Heart left ventricle (tissue), 16 donors: Measurements from ENCODE around the gene FCRL1. TPM values are rescaled to one million over a fixed set of nuclear protein-coding genes. Genes with fewer than 3 reads are reported as not detected.
A peak's percentile ranks its signal among the peaks of the same experiment; 100 is the strongest.

Source experiments
- ATAC-seq, 4 donors: fragments of 200-7000 bp; cut with Tn5 transposase; one replicate each; pipeline ENCODE4 v1.9.1; 2020 to 2022; ENCODE audit warnings: moderate library complexity in 4 of 4, mild to moderate bottlenecking in 3 of 4, moderate number of reproducible peaks in 1 of 4
- DNase-seq, 5 donors: peaks; one replicate each; pipeline ENCODE4 v3.0.0-alpha.2; 2020
- H3K27ac ChIP-seq, 12 donors: fragments of 200-600 bp; sonication (generic) in 4 of 12; one replicate each; pipeline versions ENCODE4 v1.5.0 to v1.8.0; 2016 to 2022; ENCODE audit warnings: mild to moderate bottlenecking in 2 of 12
- H3K27me3 ChIP-seq, 9 donors: fragments of 200-600 bp; sonication (generic) in 2 of 9; one replicate each; pipeline versions ENCODE4 v1.5.1 to v1.8.0; 2016 to 2022; ENCODE audit warnings: mild to moderate bottlenecking in 3 of 9
- H3K36me3 ChIP-seq, 9 donors: fragments of 200-600 bp; sonication (generic) in 2 of 9; one replicate each; pipeline versions ENCODE4 v1.5.0 to v1.8.0; 2018 to 2022; ENCODE audit warnings: mild to moderate bottlenecking in 2 of 9
- H3K4me1 ChIP-seq, 12 donors: fragments of 200-600 bp; sonication (generic) in 4 of 12; one replicate each; pipeline versions ENCODE4 v1.5.0 to v1.8.0; 2016 to 2022; ENCODE audit warnings: mild to moderate bottlenecking in 3 of 12
- H3K4me3 ChIP-seq, 12 donors: fragments of 200-600 bp; sonication (generic) in 4 of 12; one replicate each; pipeline versions ENCODE4 v1.5.0 to v1.8.0; 2017 to 2022; ENCODE audit warnings: mild to moderate bottlenecking in 9 of 12, moderate library complexity in 4 of 12
- H3K9me3 ChIP-seq, 12 donors: fragments of 200-600 bp; sonication (generic) in 4 of 12; one replicate each; pipeline versions ENCODE4 v1.5.0 to v1.8.0; 2016 to 2022; ENCODE audit warnings: mild to moderate bottlenecking in 1 of 12
- POLR2A ChIP-seq, 2 donors: fragments of 450-650 bp; IDR thresholded peaks; one replicate each; pipeline ENCODE4 v1.6.1; 2017; ENCODE audit warnings: antibody characterized with exemption in 2 of 2, mild to moderate bottlenecking in 2 of 2, moderate library complexity in 2 of 2
- WGBS, 4 donors: extraction: QIAGEN DNeasy Blood & Tissue Kit in 2 of 4; methylation state at CpG; one replicate each; pipeline versions ENCODE4 v1.1.5 to v1.1.7; 2013 to 2018; 5-methylcytosine and 5-hydroxymethylcytosine counted together
- intact Hi-C, 10 donors: fragments of 100-400 bp; cut with DNase I; formaldehyde crosslinking; loops; one replicate each; pipeline versions ENCODE4 v1.11.1 to v1.14.2; 2022
- polyA plus RNA-seq, 2 donors: library from polyadenylated mRNA; stranded (reverse); fragments of 200-250 nt; gene quantifications; one replicate each; pipeline ENCODE4 v1.2.3, GENCODE V29; 2013
- total RNA-seq, 9 donors: library from RNA; depleted of rRNA in 2 of 9; stranded (reverse); fragments of >200 nt in 2 of 9; fragmentation: NEBNext Ultra II Directional in 3 of 9; extraction: Animal tissue kit (Norgen Biotek cat#: 25700) in 3 of 9; gene quantifications; one replicate each; pipeline versions ENCODE4 v1.1.0 to v1.2.4, GENCODE V29; 2016 to 2023
- TF ChIP-seq, protein P1 (sequence below), 12 donors: fragments of 200-600 bp; sonication (generic) in 4 of 12; IDR thresholded peaks; one replicate each; pipeline versions ENCODE4 v1.5.0 to v1.8.0; 2018 to 2022; ENCODE audit warnings: antibody characterized with exemption in 12 of 12, mild to moderate bottlenecking in 5 of 12
- donor health status: ischemic (EF 13 %, LVEDD 7.1; RV severe dilation, severe dysfunction).
- donor health status: healthy with polysubstance abuse.
- donor health status: DM: no; HTN: yes; CAD: no.
- donor health status: DM: no; HTN: no; CAD: no.
- donor health status: ischemic (EF 25% LVEDD 6.9; RV normal size, moderate dysfunction).
- donor health status: ischemic (EF 25% LVEDD 5.7; RV mildly dilated, moderate dysfunction).
- donor health status: healthy.
- donor health status: DM: yes; HTN: yes; CAD: no.
- donor health status: ischemic (EF 35%, LVEDD 5.7; RV mildly dilated, moderate dysfunction).
- donor health status: nonischemic (EF 11% LVEDD 7.7; RV severe dilation, severe dysfunction).
- donor health status: DM: yes; HTN: yes; CAD: no.
- donor health status: PGD.
- donor health status: ischemic (EF 29% LVEDD 5.4; RV normal size, mild dysfunction).
- donor health status: nonischemic (EF 23%, LVEDD 6.1; RV moderate dilation, normal function).

FCRL1 gene
- total and polyA plus RNA-seq, 11 donors, result 0.04 to 0.35 TPM; not detected in 9

DNA sequence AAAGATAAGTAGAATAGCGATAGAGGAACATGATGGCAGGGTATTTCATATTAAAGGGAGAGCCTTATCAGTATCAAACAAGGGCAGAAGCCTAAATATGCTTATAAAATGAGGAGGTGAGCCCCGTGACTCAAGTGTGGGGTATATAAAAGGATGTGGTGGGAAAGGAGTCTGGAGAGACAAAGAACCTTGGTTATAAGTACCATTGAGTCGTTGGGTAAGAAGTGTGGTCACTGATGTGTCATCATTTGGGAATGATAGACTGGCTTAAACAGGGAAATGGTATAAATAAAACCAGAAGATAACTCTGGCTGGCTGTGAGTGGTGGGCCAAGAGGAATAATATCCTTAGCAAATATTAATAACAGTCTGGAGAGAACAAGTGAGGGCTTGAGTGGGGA lies 32.6 kb upstream of the FCRL1 start:
- DNase-seq (no peak), ATAC-seq (no peak)
- Histone ChIP-seq H3K36me3 (no peaks in the 10 kb centered on the region), H3K4me3 (no peak overlapping the region), H3K9me3 (no peaks in the 10 kb centered on the region), H3K27ac (no peak overlapping the region), H3K4me1 (peaks cover 0 to 11% (median 0%) of the 10 kb centered on the region in 12 donors), H3K27me3 (no peaks in the 10 kb centered on the region)
- intact Hi-C loops, result no loop called here
- 61 to 68% (median 63%) methylated on average over 3 of the region's 3 CpGs for WGBS, 4 donors
- TF ChIP-seq POLR2A (IDR thresholded peaks at IDR 0.05), result no peak

DNA sequence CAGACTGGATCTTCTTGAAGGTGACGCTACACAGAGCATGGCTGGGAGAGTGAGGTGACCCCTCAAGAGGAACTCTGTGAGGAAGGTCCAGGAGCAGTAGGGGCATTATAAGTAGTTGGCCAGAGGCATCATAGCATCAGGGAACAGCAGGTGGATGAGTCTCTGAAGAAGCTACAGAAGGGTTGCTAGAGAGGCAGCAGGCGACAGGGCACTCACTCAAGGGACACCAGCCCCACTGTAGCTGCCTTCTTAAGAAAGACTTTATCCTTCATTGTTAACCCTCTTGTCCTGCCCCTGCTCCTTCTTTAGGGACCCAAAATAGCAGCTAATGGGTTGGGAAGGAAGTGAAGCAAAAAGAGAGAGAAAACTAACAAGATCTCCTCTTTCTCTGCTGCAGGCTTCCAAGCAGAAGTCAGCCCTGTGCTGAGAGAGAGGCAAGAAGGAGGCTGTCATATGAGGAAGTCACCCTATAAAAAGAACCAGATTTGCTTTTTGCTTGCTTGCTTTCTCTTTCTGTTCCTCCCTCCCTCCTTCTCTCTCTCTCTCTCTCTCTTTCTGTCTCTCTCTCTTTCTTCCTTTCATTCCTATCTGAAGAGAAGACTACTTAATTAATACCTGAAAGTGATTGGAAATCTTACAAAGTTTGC lies 29.4 kb upstream of the FCRL1 start:
- Histone ChIP-seq H3K4me3 (no peak overlapping the region), H3K9me3 (no peaks in the 10 kb centered on the region), H3K36me3 (no peaks in the 10 kb centered on the region), H3K4me1 (peaks cover 0 to 22% (median 0%) of the 10 kb centered on the region in 12 donors), H3K27me3 (peaks cover 0 to 6% (median 0%) of the 10 kb centered on the region in 9 donors), H3K27ac (peak overlapping the region in 1 of 12 donors; percentile 76)
- TF ChIP-seq, protein P1, sequence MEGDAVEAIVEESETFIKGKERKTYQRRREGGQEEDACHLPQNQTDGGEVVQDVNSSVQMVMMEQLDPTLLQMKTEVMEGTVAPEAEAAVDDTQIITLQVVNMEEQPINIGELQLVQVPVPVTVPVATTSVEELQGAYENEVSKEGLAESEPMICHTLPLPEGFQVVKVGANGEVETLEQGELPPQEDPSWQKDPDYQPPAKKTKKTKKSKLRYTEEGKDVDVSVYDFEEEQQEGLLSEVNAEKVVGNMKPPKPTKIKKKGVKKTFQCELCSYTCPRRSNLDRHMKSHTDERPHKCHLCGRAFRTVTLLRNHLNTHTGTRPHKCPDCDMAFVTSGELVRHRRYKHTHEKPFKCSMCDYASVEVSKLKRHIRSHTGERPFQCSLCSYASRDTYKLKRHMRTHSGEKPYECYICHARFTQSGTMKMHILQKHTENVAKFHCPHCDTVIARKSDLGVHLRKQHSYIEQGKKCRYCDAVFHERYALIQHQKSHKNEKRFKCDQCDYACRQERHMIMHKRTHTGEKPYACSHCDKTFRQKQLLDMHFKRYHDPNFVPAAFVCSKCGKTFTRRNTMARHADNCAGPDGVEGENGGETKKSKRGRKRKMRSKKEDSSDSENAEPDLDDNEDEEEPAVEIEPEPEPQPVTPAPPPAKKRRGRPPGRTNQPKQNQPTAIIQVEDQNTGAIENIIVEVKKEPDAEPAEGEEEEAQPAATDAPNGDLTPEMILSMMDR (IDR thresholded peaks at IDR 0.05), result no peak
- no peak for TF ChIP-seq POLR2A (IDR thresholded peaks at IDR 0.05)
- peak in 1 of 4 donors; percentile 44 for ATAC-seq
- 87 to 92% (median 88%) methylated on average over 2 of the region's 2 CpGs for WGBS, 4 donors
- intact Hi-C loops, result no loop called here
- DNase-seq, result no peak

DNA sequence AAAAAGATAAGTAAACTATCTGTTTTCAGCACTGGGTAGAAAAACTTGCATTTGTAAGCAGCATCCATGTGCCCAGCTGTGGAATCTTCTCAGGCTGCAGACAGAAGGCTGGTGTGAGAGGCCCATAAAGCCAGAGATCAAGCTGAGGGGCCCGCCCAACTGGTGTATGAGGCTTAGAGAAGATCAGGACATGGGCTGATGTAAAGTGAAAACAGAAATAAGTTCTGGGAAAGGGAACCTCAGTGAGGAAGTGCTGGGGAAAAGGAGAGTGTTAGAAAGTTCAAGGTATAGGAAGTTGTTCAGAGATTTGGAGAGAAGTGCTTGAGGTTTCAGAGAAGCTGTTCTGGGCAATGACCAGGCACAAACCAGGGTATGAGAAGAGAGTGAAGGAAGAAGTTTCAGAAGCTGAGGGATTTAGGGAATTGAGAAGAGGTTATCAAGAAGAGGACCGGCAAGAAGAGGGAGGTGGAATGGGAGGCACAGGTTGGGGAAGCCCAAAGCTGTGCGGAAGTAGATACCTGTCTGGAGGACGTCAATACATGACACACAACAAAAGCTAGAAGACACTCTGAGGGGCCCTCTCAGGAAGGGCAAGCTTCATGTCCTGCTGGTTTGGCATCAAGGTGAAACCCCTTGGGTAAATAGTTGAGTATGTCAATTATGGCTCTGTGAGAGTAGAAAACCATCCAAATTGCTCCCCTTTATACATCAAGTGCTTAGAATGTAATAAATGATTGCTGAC lies 24.3 kb upstream of the FCRL1 start:
- Histone ChIP-seq H3K4me1 (peaks cover 0 to 34% (median 0%) of the 10 kb centered on the region in 12 donors), H3K36me3 (no peaks in the 10 kb centered on the region), H3K27me3 (peaks cover 0 to 7% (median 0%) of the 10 kb centered on the region in 9 donors), H3K27ac (peak overlapping the region in 1 of 12 donors; percentile 68), H3K4me3 (no peak overlapping the region), H3K9me3 (no peaks in the 10 kb centered on the region)
- intact Hi-C loops, result no loop called here
- ATAC-seq (peak in 2 of 4 donors; percentile 37 to 51), DNase-seq (peak in 1 of 5 donors; percentile 44)
- WGBS, 4 donors, result 68 to 79% (median 76%) methylated on average over 4 of the region's 4 CpGs
- TF ChIP-seq, protein P1 (IDR thresholded peaks at IDR 0.05), result no peak
- no peak for TF ChIP-seq POLR2A (IDR thresholded peaks at IDR 0.05)

DNA sequence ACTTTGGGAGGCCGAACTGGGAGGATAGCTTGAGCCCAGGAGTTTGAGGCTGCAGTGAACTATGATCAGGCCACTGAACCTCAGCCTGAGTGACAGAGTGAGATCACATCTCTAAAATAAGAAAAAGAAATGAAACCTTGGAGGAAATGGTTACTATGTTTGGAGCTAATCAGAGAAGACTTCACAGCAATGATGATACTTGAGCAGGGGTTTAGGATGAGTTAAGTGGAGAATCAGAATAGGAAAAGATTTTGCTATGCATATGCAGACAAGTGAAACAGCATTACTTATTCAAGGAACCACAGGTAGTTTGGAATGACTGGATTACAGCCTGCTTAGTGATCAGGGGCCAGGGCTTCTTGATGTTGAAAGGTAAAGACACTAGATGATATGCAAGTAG lies 23.0 kb upstream of the FCRL1 start:
- TF ChIP-seq POLR2A (IDR thresholded peaks at IDR 0.05), result no peak
- TF ChIP-seq, protein P1 (IDR thresholded peaks at IDR 0.05), result no peak
- ATAC-seq (no peak), DNase-seq (no peak)
- Histone ChIP-seq H3K4me3 (no peak overlapping the region), H3K4me1 (peaks cover 0 to 23% (median 0%) of the 10 kb centered on the region in 12 donors), H3K27ac (peak overlapping the region in 1 of 12 donors; percentile 44), H3K9me3 (no peaks in the 10 kb centered on the region), H3K36me3 (no peaks in the 10 kb centered on the region), H3K27me3 (peaks cover 0 to 7% (median 0%) of the 10 kb centered on the region in 9 donors)
- WGBS, 4 donors, result 70 to 84% (median 78%) methylated on average over 1 of the region's 1 CpG
- intact Hi-C loops, result no loop called here
